Natural killer cell (primary cell): ENCODE results near the gene ELAVL2. TPM values are rescaled to one million over a fixed set of nuclear protein-coding genes. Genes with fewer than 3 reads are reported as not detected.

Experiments used
- ATAC-seq, 3 donors: fragments of 150-1000 bp in 2 of 3; fragments of 200-7000 bp in 1 of 3; cut with Tn5 transposase; 1 replicate in 1 of 3; 2 replicates in 2 of 3; pipeline ENCODE4 v1.10.0; 2021; ENCODE audit warnings: mild to moderate bottlenecking in 2 of 3, moderate library complexity in 2 of 3
- DNase-seq, 2 donors: peaks; one replicate each; pipeline versions ENCODE4 v3.0.0 to v3.0.0-alpha.2; 2013 to 2021; ENCODE audit warnings: mixed read lengths in 1 of 2
- H3K27ac ChIP-seq: one replicate; pipeline ENCODE4 v1.5.1; 2013; ENCODE audit warnings: mild to moderate bottlenecking, low read length
- H3K27me3 ChIP-seq: one replicate; pipeline ENCODE4 v1.6.1; 2013; ENCODE audit warnings: low read length; ENCODE audit not compliant: control insufficient read depth, insufficient read depth
- H3K36me3 ChIP-seq: one replicate; pipeline ENCODE4 v1.6.1; 2013; ENCODE audit warnings: low read length; ENCODE audit not compliant: control insufficient read depth, insufficient read depth
- H3K4me1 ChIP-seq: one replicate; pipeline ENCODE4 v1.6.1; 2013; ENCODE audit warnings: low read length; ENCODE audit not compliant: control insufficient read depth, insufficient read depth
- H3K4me3 ChIP-seq: one replicate; pipeline ENCODE4 v1.5.1; 2013; ENCODE audit warnings: low read length
- H3K9me3 ChIP-seq: one replicate; pipeline ENCODE4 v1.6.1; 2013; ENCODE audit warnings: low read length; ENCODE audit not compliant: control insufficient read depth, insufficient read depth
- H3K27ac Mint-ChIP-seq, 2 donors: one replicate each; pipeline ENCODE4 v1.8.0; 2022; ENCODE audit warnings: mild to moderate bottlenecking in 2 of 2, mixed read lengths in 2 of 2, moderate library complexity in 1 of 2
- H3K27me3 Mint-ChIP-seq, 2 donors: one replicate each; pipeline ENCODE4 v1.8.0; 2022; ENCODE audit warnings: low read depth in 2 of 2, mixed read lengths in 2 of 2
- H3K36me3 Mint-ChIP-seq: one replicate; pipeline ENCODE4 v1.8.0; 2022; ENCODE audit warnings: mixed read lengths
- H3K4me1 Mint-ChIP-seq, 2 donors: one replicate each; pipeline ENCODE4 v1.8.0; 2022; ENCODE audit warnings: mixed read lengths in 2 of 2
- H3K4me3 Mint-ChIP-seq: one replicate; pipeline ENCODE4 v1.8.0; 2022; ENCODE audit warnings: mild to moderate bottlenecking, moderate library complexity, mixed read lengths
- H3K9me3 Mint-ChIP-seq, 2 donors: one replicate each; pipeline ENCODE4 v1.8.0; 2022; ENCODE audit warnings: mixed read lengths in 2 of 2
- WGBS: methylation state at CpG from one replicate; pipeline ENCODE4 v1.1.7; 2013; ENCODE audit warnings: missing lambda C conversion rate; ENCODE audit not compliant: insufficient coverage; 5-methylcytosine and 5-hydroxymethylcytosine counted together
- intact Hi-C: fragments of 100-400 bp; cut with micrococcal nuclease; formaldehyde crosslinking; loops from one replicate; pipeline ENCODE4 v1.14.2; 2022
- total RNA-seq, 4 donors: library from RNA; stranded (reverse); fragments of 120-200 nt in 1 of 4; gene quantifications; one replicate each; pipeline versions ENCODE4 v1.2.3 to v1.2.4, GENCODE V29; 2013 to 2022
- TF ChIP-seq, protein P1 (sequence below): fragments of 200-600 bp; IDR thresholded peaks from one replicate; pipeline ENCODE4 v1.8.0; 2022; ENCODE audit warnings: antibody characterized with exemption

The ELAVL2 gene
- total RNA-seq, 3 donors from 2014 or later (not counting 1 experiment from before 2014, with no cell fraction given) = not detected

DNA sequence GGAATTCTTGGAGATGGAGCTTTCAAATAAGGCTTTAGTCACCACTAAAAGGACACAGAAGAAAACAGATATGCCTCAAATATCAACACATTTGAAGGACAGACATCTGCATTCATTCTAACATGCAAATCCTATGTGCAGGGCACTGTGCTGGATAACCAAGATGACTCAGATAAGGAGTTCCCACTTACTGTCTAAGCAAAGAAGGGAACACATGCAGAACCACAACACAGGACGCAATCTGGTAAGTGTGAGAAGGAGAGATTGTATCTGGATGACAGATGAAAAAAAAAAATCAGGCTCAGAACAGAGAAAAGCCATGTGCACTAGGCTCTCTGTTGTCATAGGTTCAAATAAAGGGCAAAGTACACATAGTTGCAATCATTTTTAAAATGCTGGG lies 42.5 kb downstream of the ELAVL2 start:
- H3K27ac Mint-ChIP-seq = no peak overlapping the region
- Histone ChIP-seq H3K4me1 (no peaks in the 10 kb centered on the region), H3K27ac (no peak overlapping the region), H3K27me3 (no peaks in the 10 kb centered on the region), H3K36me3 (no peaks in the 10 kb centered on the region), H3K4me3 (no peak overlapping the region), H3K9me3 (peaks cover 3% of the 10 kb centered on the region)
- no peak for ATAC-seq
- H3K4me1 Mint-ChIP-seq = no peaks in the 10 kb centered on the region
- no peaks in the 10 kb centered on the region for H3K27me3 Mint-ChIP-seq
- intact Hi-C loops = no loop called here
- no peak overlapping the region for H3K4me3 Mint-ChIP-seq
- TF ChIP-seq, protein P1, sequence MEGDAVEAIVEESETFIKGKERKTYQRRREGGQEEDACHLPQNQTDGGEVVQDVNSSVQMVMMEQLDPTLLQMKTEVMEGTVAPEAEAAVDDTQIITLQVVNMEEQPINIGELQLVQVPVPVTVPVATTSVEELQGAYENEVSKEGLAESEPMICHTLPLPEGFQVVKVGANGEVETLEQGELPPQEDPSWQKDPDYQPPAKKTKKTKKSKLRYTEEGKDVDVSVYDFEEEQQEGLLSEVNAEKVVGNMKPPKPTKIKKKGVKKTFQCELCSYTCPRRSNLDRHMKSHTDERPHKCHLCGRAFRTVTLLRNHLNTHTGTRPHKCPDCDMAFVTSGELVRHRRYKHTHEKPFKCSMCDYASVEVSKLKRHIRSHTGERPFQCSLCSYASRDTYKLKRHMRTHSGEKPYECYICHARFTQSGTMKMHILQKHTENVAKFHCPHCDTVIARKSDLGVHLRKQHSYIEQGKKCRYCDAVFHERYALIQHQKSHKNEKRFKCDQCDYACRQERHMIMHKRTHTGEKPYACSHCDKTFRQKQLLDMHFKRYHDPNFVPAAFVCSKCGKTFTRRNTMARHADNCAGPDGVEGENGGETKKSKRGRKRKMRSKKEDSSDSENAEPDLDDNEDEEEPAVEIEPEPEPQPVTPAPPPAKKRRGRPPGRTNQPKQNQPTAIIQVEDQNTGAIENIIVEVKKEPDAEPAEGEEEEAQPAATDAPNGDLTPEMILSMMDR = no peak
- H3K9me3 Mint-ChIP-seq = peaks cover 13 to 25% of the 10 kb centered on the region in 2 donors
- 64% methylated on average over 1 of the region's 1 CpG for WGBS
- no peaks in the 10 kb centered on the region for H3K36me3 Mint-ChIP-seq
- DNase-seq = no peak

DNA sequence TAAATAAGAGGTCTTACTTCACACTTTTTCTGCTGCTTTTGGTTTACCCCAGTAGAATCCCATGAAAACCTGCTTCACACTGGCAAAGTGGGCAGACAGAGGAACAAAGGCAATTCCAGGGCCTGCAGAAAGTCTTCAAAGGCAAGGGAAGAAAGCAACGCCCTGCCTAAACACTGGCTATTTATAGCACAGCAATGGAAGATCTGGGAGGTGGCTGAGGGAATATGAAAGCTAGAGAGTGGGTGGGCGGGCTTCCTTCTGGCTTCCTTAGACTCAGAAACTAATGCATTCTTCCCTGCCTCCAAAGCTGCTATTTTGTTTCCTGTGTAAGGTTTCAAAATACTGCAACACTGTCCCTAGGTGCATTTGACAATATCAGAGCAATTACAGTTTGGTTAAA lies 46.8 kb downstream of the ELAVL2 start:
- TF ChIP-seq, protein P1 = no peak
- H3K36me3 ChIP-seq = no peaks in the 10 kb centered on the region
- intact Hi-C loops = no loop called here
- DNase-seq = no peak
- H3K9me3 ChIP-seq = peaks cover 3% of the 10 kb centered on the region
- Mint-ChIP-seq H3K36me3 (no peaks in the 10 kb centered on the region), H3K4me3 (no peak overlapping the region), H3K9me3 (peaks cover 20 to 23% of the 10 kb centered on the region in 2 donors), H3K4me1 (no peaks in the 10 kb centered on the region), H3K27me3 (no peaks in the 10 kb centered on the region), H3K27ac (no peak overlapping the region)
- ATAC-seq = no peak
- WGBS = 56% methylated on average over 2 of the region's 2 CpGs
- no peaks in the 10 kb centered on the region for H3K4me1 ChIP-seq
- H3K27ac ChIP-seq = no peak overlapping the region
- no peak overlapping the region for H3K4me3 ChIP-seq
- H3K27me3 ChIP-seq = no peaks in the 10 kb centered on the region

GRCh38 chr9:23777328-23777727 lies 48.7 kb downstream of the ELAVL2 start:
- H3K36me3 ChIP-seq = no peaks in the 10 kb centered on the region
- intact Hi-C loops = no loop called here
- no peak overlapping the region for H3K4me3 ChIP-seq
- DNase-seq = no peak
- no peak overlapping the region for H3K27ac ChIP-seq
- H3K27me3 Mint-ChIP-seq = no peaks in the 10 kb centered on the region
- no peaks in the 10 kb centered on the region for H3K9me3 ChIP-seq
- no peaks in the 10 kb centered on the region for H3K4me1 ChIP-seq
- H3K27ac Mint-ChIP-seq = no peak overlapping the region
- no peak for ATAC-seq
- TF ChIP-seq, protein P1 = no peak
- no peaks in the 10 kb centered on the region for H3K36me3 Mint-ChIP-seq
- H3K4me1 Mint-ChIP-seq = no peaks in the 10 kb centered on the region
- H3K27me3 ChIP-seq = no peaks in the 10 kb centered on the region
- WGBS = 84% methylated on average over 4 of the region's 5 CpGs
- peaks cover 14 to 18% of the 10 kb centered on the region in 2 donors for H3K9me3 Mint-ChIP-seq
- no peak overlapping the region for H3K4me3 Mint-ChIP-seq

DNA sequence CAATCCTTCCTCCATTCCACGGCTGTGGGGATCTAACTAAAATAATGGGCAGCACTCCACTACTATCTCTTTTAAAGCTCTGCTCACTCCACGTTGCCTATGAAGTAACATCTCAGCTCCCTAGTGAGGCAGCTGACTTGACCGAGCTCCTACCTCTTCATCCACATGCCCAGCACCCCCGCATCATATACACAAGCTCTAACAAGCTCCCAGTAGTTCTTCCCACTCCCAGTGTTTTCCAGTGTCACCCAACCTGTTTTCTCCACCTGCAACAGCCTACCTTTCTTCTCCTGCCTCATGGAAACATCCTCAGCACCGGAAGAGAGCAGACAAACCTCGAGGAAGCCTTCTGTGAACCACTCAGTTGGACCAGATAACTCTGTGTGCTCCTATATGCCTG lies 50.5 kb downstream of the ELAVL2 start:
- H3K36me3 Mint-ChIP-seq = no peaks in the 10 kb centered on the region
- TF ChIP-seq, protein P1 = no peak
- Histone ChIP-seq H3K27ac (no peak overlapping the region), H3K27me3 (no peaks in the 10 kb centered on the region), H3K36me3 (no peaks in the 10 kb centered on the region), H3K4me3 (no peak overlapping the region), H3K9me3 (no peaks in the 10 kb centered on the region), H3K4me1 (no peaks in the 10 kb centered on the region)
- H3K27me3 Mint-ChIP-seq = no peaks in the 10 kb centered on the region
- 74% methylated on average over 6 of the region's 6 CpGs for WGBS
- peaks cover 11 to 19% of the 10 kb centered on the region in 2 donors for H3K9me3 Mint-ChIP-seq
- no peak for DNase-seq
- H3K4me1 Mint-ChIP-seq = no peaks in the 10 kb centered on the region
- ATAC-seq = no peak
- no peak overlapping the region for H3K27ac Mint-ChIP-seq
- no peak overlapping the region for H3K4me3 Mint-ChIP-seq
- intact Hi-C loops = no loop called here
